Parathyroid adenoma (tissue), 2 donors: ENCODE data around the gene RDH8.
A peak's percentile ranks its signal among the peaks of the same experiment; 100 is the strongest.

Experiments
- H2AFZ ChIP-seq: fragments of 300-600 bp; sonication (generic); one replicate; pipeline ENCODE4 v1.7.0; 2017; ENCODE audit warnings: antibody characterized with exemption, mild to moderate bottlenecking
- H3K27ac ChIP-seq: fragments of 300-600 bp; sonication (generic); one replicate; pipeline ENCODE4 v1.7.0; 2017
- H3K27me3 ChIP-seq: fragments of 300-600 bp; sonication (generic); one replicate; pipeline ENCODE4 v1.7.0; 2017; ENCODE audit warnings: low read length; ENCODE audit not compliant: control insufficient read depth, insufficient read depth
- H3K36me3 ChIP-seq: fragments of 300-600 bp; sonication (generic); one replicate; pipeline ENCODE4 v1.7.0; 2017; ENCODE audit warnings: low read length; ENCODE audit not compliant: control insufficient read depth, insufficient read depth
- H3K4me1 ChIP-seq: fragments of 300-600 bp; sonication (generic); one replicate; pipeline ENCODE4 v1.7.0; 2017; ENCODE audit warnings: control low read depth
- H3K4me2 ChIP-seq: fragments of 300-600 bp; sonication (generic); one replicate; pipeline ENCODE4 v1.7.0; 2017; ENCODE audit warnings: low read length
- H3K4me3 ChIP-seq: fragments of 300-600 bp; sonication (generic); one replicate; pipeline ENCODE4 v1.7.0; 2017; ENCODE audit warnings: low read depth, low read length
- H3K79me2 ChIP-seq: fragments of 300-600 bp; sonication (generic); one replicate; pipeline ENCODE4 v1.7.0; 2017; ENCODE audit warnings: control low read depth
- H3K9ac ChIP-seq: fragments of 300-600 bp; sonication (generic); one replicate; pipeline ENCODE4 v1.7.0; 2017; ENCODE audit warnings: mild to moderate bottlenecking
- H3K9me3 ChIP-seq: fragments of 300-600 bp; sonication (generic); one replicate; pipeline ENCODE4 v1.7.0; 2017; ENCODE audit warnings: low read length; ENCODE audit not compliant: control insufficient read depth
- CTCF ChIP-seq: fragments of 300-600 bp; sonication (generic); IDR thresholded peaks from one replicate; pipeline ENCODE4 v1.7.0; 2017; ENCODE audit warnings: antibody characterized with exemption, mild to moderate bottlenecking
- donor health status: primary hyperparathyroidism.

The RDH8 gene

GRCh38 chr19:10013316-10013715 is at the start of gene RDH8:
TSS of gene RDH8 (plus strand) at chr19:10013483. CDS start at chr19:10013498, 15 bp downstream.
- Histone ChIP-seq H3K4me1 (peaks cover 18% of the 10 kb centered on the region), H3K27me3 (no peaks in the 10 kb centered on the region), H3K4me2 (peak within 1 kb of the TSS; percentile 4), H3K9me3 (no peaks in the 10 kb centered on the region), H3K79me2 (no peaks in the 10 kb centered on the region), H3K4me3 (no peak within 1 kb of the TSS), H3K27ac (peak within 1 kb of the TSS; percentile 8), H2AFZ (peak within 1 kb of the TSS; percentile 54), H3K9ac (no peak within 1 kb of the TSS), H3K36me3 (no peaks in the 10 kb centered on the region)
- no peak for TF ChIP-seq CTCF

DNA sequence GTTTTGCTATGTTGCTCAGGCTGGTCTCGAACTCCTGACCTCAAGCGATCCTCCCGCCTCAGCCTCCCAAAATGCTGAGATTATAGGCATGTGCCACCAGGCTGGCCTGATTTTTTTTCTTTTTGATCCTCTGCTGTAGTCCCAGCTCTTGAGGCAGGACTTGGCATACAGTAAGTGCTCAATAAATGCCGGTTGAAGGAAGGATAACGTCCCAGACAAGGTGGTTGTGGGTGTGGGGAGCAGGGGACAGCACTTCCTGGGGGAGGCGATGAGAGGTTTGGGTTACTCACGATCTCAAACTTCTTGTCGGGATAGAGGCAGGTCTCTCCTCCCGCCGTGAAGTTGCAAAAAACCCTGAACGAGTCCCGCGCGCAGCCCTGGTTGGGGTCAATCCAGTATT is 47.3 kb upstream of the RDH8 start:
- no peaks in the 10 kb centered on the region for H3K4me1 ChIP-seq

GRCh38 chr19:9966448-9966847 is 46.8 kb upstream of the RDH8 start:
- Histone ChIP-seq H3K27ac (no peak overlapping the region), H2AFZ (no peak overlapping the region), H3K79me2 (no peaks in the 10 kb centered on the region), H3K27me3 (no peaks in the 10 kb centered on the region), H3K9me3 (no peaks in the 10 kb centered on the region), H3K4me1 (no peaks in the 10 kb centered on the region), H3K4me3 (no peak overlapping the region), H3K9ac (no peak overlapping the region), H3K4me2 (no peak overlapping the region), H3K36me3 (no peaks in the 10 kb centered on the region)
- no peak for TF ChIP-seq CTCF

More for the DNA sequence above, 47.3 kb upstream of the RDH8 start:
- no peaks in the 10 kb centered on the region for H3K27me3 ChIP-seq
- H3K79me2 ChIP-seq, result no peaks in the 10 kb centered on the region
- no peak overlapping the region for H3K27ac ChIP-seq
- H3K4me2 ChIP-seq, result no peak overlapping the region
- H3K9ac ChIP-seq, result no peak overlapping the region
- no peak overlapping the region for H3K4me3 ChIP-seq
- TF ChIP-seq CTCF, result no peak
- no peak overlapping the region for H2AFZ ChIP-seq
- no peaks in the 10 kb centered on the region for H3K9me3 ChIP-seq
- H3K36me3 ChIP-seq, result no peaks in the 10 kb centered on the region

- Histone ChIP-seq H3K79me2 (no peaks in the 10 kb centered on the region), H3K4me2 (no peak overlapping the region), H3K36me3 (no peaks in the 10 kb centered on the region), H3K27me3 (no peaks in the 10 kb centered on the region), H3K4me3 (no peak overlapping the region), H3K27ac (no peak overlapping the region), H3K9me3 (no peaks in the 10 kb centered on the region), H2AFZ (no peak overlapping the region), H3K9ac (no peak overlapping the region), H3K4me1 (no peaks in the 10 kb centered on the region)
- TF ChIP-seq CTCF, result no peak
Observed at GRCh38 chr19:9967326-9967725, 46.0 kb upstream of the RDH8 start.

- no peak for TF ChIP-seq CTCF
- Histone ChIP-seq H3K27me3 (no peaks in the 10 kb centered on the region), H3K79me2 (no peaks in the 10 kb centered on the region), H3K9me3 (no peaks in the 10 kb centered on the region), H3K27ac (no peak overlapping the region), H3K9ac (no peak overlapping the region), H3K4me1 (no peaks in the 10 kb centered on the region), H3K4me3 (no peak overlapping the region), H2AFZ (no peak overlapping the region), H3K36me3 (no peaks in the 10 kb centered on the region), H3K4me2 (no peak overlapping the region)
Observed at GRCh38 chr19:9968820-9969687, 44.2 kb upstream of the RDH8 start.
